ENCODE data around the gene GFPT2.

GFPT2 gene

GRCh38 chr5:180346358-180346757 lies 6.8 kb downstream of the GFPT2 start:
- H3K9me3 ChIP-seq (replicated peaks; ENCODE audit: low read length), result no peaks in the 10 kb centered on the region
- no peak overlapping the region for H3K4me3 ChIP-seq (ENCODE audit: low read length)
- H3K9ac ChIP-seq (ENCODE audit: low read depth, low read length), result no peak overlapping the region
- peaks cover 3% of the 10 kb centered on the region for H3K36me3 ChIP-seq (ENCODE audit: insufficient read depth, low read length)
- H3K27me3 ChIP-seq (ENCODE audit: control insufficient read depth, insufficient read depth, low read length), result no peaks in the 10 kb centered on the region
- no peak overlapping the region for H3K4me2 ChIP-seq (ENCODE audit: low read length)
- peaks cover 34% of the 10 kb centered on the region for H3K4me1 ChIP-seq (ENCODE audit: control insufficient read depth, insufficient read depth, low read length)

- no peak overlapping the region for H3K4me2 ChIP-seq (ENCODE audit: low read length)
- no peaks in the 10 kb centered on the region for H3K9me3 ChIP-seq (replicated peaks; ENCODE audit: low read length)
- H3K27me3 ChIP-seq (ENCODE audit: control insufficient read depth, insufficient read depth, low read length), result no peaks in the 10 kb centered on the region
- H3K4me3 ChIP-seq (ENCODE audit: low read length), result no peak overlapping the region
- peaks cover 3% of the 10 kb centered on the region for H3K36me3 ChIP-seq (ENCODE audit: insufficient read depth, low read length)
- H3K9ac ChIP-seq (ENCODE audit: low read depth, low read length), result no peak overlapping the region
- peaks cover 34% of the 10 kb centered on the region for H3K4me1 ChIP-seq (ENCODE audit: control insufficient read depth, insufficient read depth, low read length)
Observed at GRCh38 chr5:180345781-180346180, 7.4 kb downstream of the GFPT2 start.

- Histone ChIP-seq H3K9ac (ENCODE audit: low read depth, low read length) (no peak overlapping the region), H3K4me3 (ENCODE audit: low read length) (no peak overlapping the region), H3K4me2 (ENCODE audit: low read length) (no peak overlapping the region), H3K4me1 (ENCODE audit: control insufficient read depth, insufficient read depth, low read length) (peaks cover 34% of the 10 kb centered on the region), H3K36me3 (ENCODE audit: insufficient read depth, low read length) (peaks cover 3% of the 10 kb centered on the region), H3K27me3 (ENCODE audit: control insufficient read depth, insufficient read depth, low read length) (no peaks in the 10 kb centered on the region), H3K9me3 (replicated peaks; ENCODE audit: low read length) (no peaks in the 10 kb centered on the region)
Observed at GRCh38 chr5:180345186-180345585, 8.0 kb downstream of the GFPT2 start.

GRCh38 chr5:180344696-180344999 lies 8.5 kb downstream of the GFPT2 start:
- no peaks in the 10 kb centered on the region for H3K27me3 ChIP-seq (ENCODE audit: control insufficient read depth, insufficient read depth, low read length)
- peaks cover 37% of the 10 kb centered on the region for H3K4me1 ChIP-seq (ENCODE audit: control insufficient read depth, insufficient read depth, low read length)

GRCh38 chr5:180343831-180344695 lies 9.1 kb downstream of the GFPT2 start:
- H3K4me2 ChIP-seq (ENCODE audit: low read length), result peak overlapping the region; percentile 83
- peaks cover 3% of the 10 kb centered on the region for H3K36me3 ChIP-seq (ENCODE audit: insufficient read depth, low read length)
- peaks cover 42% of the 10 kb centered on the region for H3K4me1 ChIP-seq (ENCODE audit: control insufficient read depth, insufficient read depth, low read length)
- H3K4me3 ChIP-seq (ENCODE audit: low read length), result no peak overlapping the region
- H3K9ac ChIP-seq (ENCODE audit: low read depth, low read length), result no peak overlapping the region
- no peaks in the 10 kb centered on the region for H3K9me3 ChIP-seq (replicated peaks; ENCODE audit: low read length)
- no peaks in the 10 kb centered on the region for H3K27me3 ChIP-seq (ENCODE audit: control insufficient read depth, insufficient read depth, low read length)

More at GRCh38 chr5:180344696-180344999, 8.5 kb downstream of the GFPT2 start:
- Histone ChIP-seq H3K9me3 (replicated peaks; ENCODE audit: low read length) (no peaks in the 10 kb centered on the region), H3K36me3 (ENCODE audit: insufficient read depth, low read length) (peaks cover 3% of the 10 kb centered on the region), H3K4me2 (ENCODE audit: low read length) (no peak overlapping the region), H3K9ac (ENCODE audit: low read depth, low read length) (no peak overlapping the region), H3K4me3 (ENCODE audit: low read length) (no peak overlapping the region)

GRCh38 chr5:180343110-180343830 lies 9.9 kb downstream of the GFPT2 start:
- Histone ChIP-seq H3K9me3 (replicated peaks; ENCODE audit: low read length) (no peaks in the 10 kb centered on the region), H3K36me3 (ENCODE audit: insufficient read depth, low read length) (peaks cover 2% of the 10 kb centered on the region), H3K4me3 (ENCODE audit: low read length) (peak overlapping the region; percentile 60), H3K9ac (ENCODE audit: low read depth, low read length) (peak overlapping the region; percentile 34), H3K4me2 (ENCODE audit: low read length) (peak overlapping the region; percentile 83), H3K27me3 (ENCODE audit: control insufficient read depth, insufficient read depth, low read length) (no peaks in the 10 kb centered on the region), H3K4me1 (ENCODE audit: control insufficient read depth, insufficient read depth, low read length) (peaks cover 48% of the 10 kb centered on the region)

GRCh38 chr5:180341595-180341994 lies 11.5 kb downstream of the GFPT2 start:
- Histone ChIP-seq H3K27me3 (ENCODE audit: control insufficient read depth, insufficient read depth, low read length) (no peaks in the 10 kb centered on the region), H3K9me3 (replicated peaks; ENCODE audit: low read length) (no peaks in the 10 kb centered on the region), H3K9ac (ENCODE audit: low read depth, low read length) (no peak overlapping the region), H3K4me3 (ENCODE audit: low read length) (no peak overlapping the region), H3K4me2 (ENCODE audit: low read length) (no peak overlapping the region), H3K36me3 (ENCODE audit: insufficient read depth, low read length) (peaks cover 10% of the 10 kb centered on the region), H3K4me1 (ENCODE audit: control insufficient read depth, insufficient read depth, low read length) (peaks cover 57% of the 10 kb centered on the region)

- Histone ChIP-seq H3K9ac (ENCODE audit: low read depth, low read length) (no peak overlapping the region), H3K4me2 (ENCODE audit: low read length) (no peak overlapping the region), H3K9me3 (replicated peaks; ENCODE audit: low read length) (no peaks in the 10 kb centered on the region), H3K4me1 (ENCODE audit: control insufficient read depth, insufficient read depth, low read length) (peaks cover 57% of the 10 kb centered on the region), H3K27me3 (ENCODE audit: control insufficient read depth, insufficient read depth, low read length) (no peaks in the 10 kb centered on the region), H3K36me3 (ENCODE audit: insufficient read depth, low read length) (peaks cover 17% of the 10 kb centered on the region), H3K4me3 (ENCODE audit: low read length) (no peak overlapping the region)
Observed at GRCh38 chr5:180340856-180341255, 12.3 kb downstream of the GFPT2 start.

- Histone ChIP-seq H3K4me2 (ENCODE audit: low read length) (no peak overlapping the region), H3K36me3 (ENCODE audit: insufficient read depth, low read length) (peaks cover 29% of the 10 kb centered on the region), H3K27me3 (ENCODE audit: control insufficient read depth, insufficient read depth, low read length) (no peaks in the 10 kb centered on the region), H3K9ac (ENCODE audit: low read depth, low read length) (no peak overlapping the region), H3K4me1 (ENCODE audit: control insufficient read depth, insufficient read depth, low read length) (peaks cover 58% of the 10 kb centered on the region), H3K9me3 (replicated peaks; ENCODE audit: low read length) (no peaks in the 10 kb centered on the region), H3K4me3 (ENCODE audit: low read length) (no peak overlapping the region)
Observed at GRCh38 chr5:180339583-180340183, 13.5 kb downstream of the GFPT2 start.

- Histone ChIP-seq H3K4me1 (ENCODE audit: control insufficient read depth, insufficient read depth, low read length) (peaks cover 59% of the 10 kb centered on the region), H3K4me3 (ENCODE audit: low read length) (peak overlapping the region; percentile 23), H3K9ac (ENCODE audit: low read depth, low read length) (no peak overlapping the region), H3K9me3 (replicated peaks; ENCODE audit: low read length) (no peaks in the 10 kb centered on the region), H3K36me3 (ENCODE audit: insufficient read depth, low read length) (peaks cover 34% of the 10 kb centered on the region), H3K27me3 (ENCODE audit: control insufficient read depth, insufficient read depth, low read length) (no peaks in the 10 kb centered on the region), H3K4me2 (ENCODE audit: low read length) (no peak overlapping the region)
Observed at GRCh38 chr5:180338001-180338707, 15.0 kb downstream of the GFPT2 start.
